ENCODE measurements around the gene MRGPRX3. TPM values are rescaled to one million over a fixed set of nuclear protein-coding genes. Genes with fewer than 3 reads are reported as not detected.

MRGPRX3 gene
- total and polyA plus RNA-seq, 2 of the 8 experiments (the other 6 are each of a cell fraction or from before 2014, with no cell fraction given), result not detected

- TF ChIP-seq CHD2 (IDR thresholded peaks at IDR 0.05; ENCODE audit: low read length) (peak; percentile 69), EP300 (IDR thresholded peaks at IDR 0.05; ENCODE audit: borderline replicate concordance in 1 of 2, low read depth in 2 of 2, low read length in 2 of 2) (peak in 1 of 2 experiments; percentile 52; a peak in 1 of 3 replicates), TBP (IDR thresholded peaks at IDR 0.05; ENCODE audit: low read depth, low read length) (peak; percentile 80), SP1 (IDR thresholded peaks at IDR 0.05; ENCODE audit: low read depth, low read length) (0 out of 2 replicates have a peak, but pooled peaks have one; percentile 59), RAD21 (IDR thresholded peaks at IDR 0.05 in 1 of 2, conservative IDR thresholded peaks at IDR 0.05 in 1 of 2; ENCODE audit: low read depth in 2 of 2, low read length in 2 of 2) (peak; percentile 6 to 36; a peak in 1 of 4 replicates)
These were observed 26.4 kb upstream of the MRGPRX3 start, which contains the start of gene SAAL1 (continued) for GRCh38 chr11:18105802-18106574.
